Mucosa of descending colon (tissue), 3 donors: ENCODE results near the gene HTT-AS. TPM values are rescaled to one million over a fixed set of nuclear protein-coding genes. Genes with fewer than 3 reads are reported as not detected.
"Not testable (repeated sequence)": the region's sequence is repeated elsewhere in the genome, so short reads cannot be mapped to it uniquely, and the experiment has no call there.

ENCODE experiments used
- ATAC-seq: fragments of 200-7000 bp; cut with Tn5 transposase; one replicate; pipeline ENCODE4 v1.9.1; 2020; ENCODE audit warnings: mild to moderate bottlenecking, moderate library complexity
- DNase-seq, 3 donors: peaks; one replicate each; pipeline ENCODE4 v3.0.0-alpha.2; 2020
- H3K36me3 ChIP-seq: fragments of 200-600 bp; one replicate; pipeline ENCODE4 v1.8.0; 2021; ENCODE audit warnings: low read depth, mild to moderate bottlenecking
- H3K4me1 ChIP-seq: fragments of 200-600 bp; one replicate; pipeline ENCODE4 v1.8.0; 2021; ENCODE audit warnings: low read depth, mild to moderate bottlenecking
- H3K4me3 ChIP-seq: fragments of 200-600 bp; one replicate; pipeline ENCODE4 v1.8.0; 2021; ENCODE audit warnings: mild to moderate bottlenecking
- H3K9me3 ChIP-seq: fragments of 200-600 bp; one replicate; pipeline ENCODE4 v1.8.0; 2021; ENCODE audit warnings: mild to moderate bottlenecking
- intact Hi-C, 2 donors: fragments of 100-400 bp; cut with DNase I in 1 of 2; cut with micrococcal nuclease in 1 of 2; formaldehyde crosslinking; loops; one replicate each; pipeline versions ENCODE4 v1.11.0 to v1.11.1; 2022; cut with DNase I, micrococcal nuclease
- total RNA-seq, 3 donors: library from RNA; stranded (reverse); fragmentation: NEBNext Ultra II Directional in 2 of 3; extraction: Animal tissue kit (Norgen Biotek cat#: 25700) in 2 of 3; gene quantifications; one replicate each; pipeline versions ENCODE4 v1.2.1 to v1.2.4, GENCODE V29; 2021 to 2023
- TF ChIP-seq, protein P1 (sequence below): fragments of 200-600 bp; IDR thresholded peaks from one replicate; pipeline ENCODE4 v1.8.0; 2022; ENCODE audit warnings: antibody characterized with exemption, mild to moderate bottlenecking
- donor health status: DM: no; HTN: no; CAD: no; lungs with moderate emphysema.
- donor health status: DM: no; HTN: no; CAD: no.
- donor health status: DM: no; HTN: yes; CAD: no.

The HTT-AS gene
- total RNA-seq, 3 donors from 2014 or later = not detected

DNA sequence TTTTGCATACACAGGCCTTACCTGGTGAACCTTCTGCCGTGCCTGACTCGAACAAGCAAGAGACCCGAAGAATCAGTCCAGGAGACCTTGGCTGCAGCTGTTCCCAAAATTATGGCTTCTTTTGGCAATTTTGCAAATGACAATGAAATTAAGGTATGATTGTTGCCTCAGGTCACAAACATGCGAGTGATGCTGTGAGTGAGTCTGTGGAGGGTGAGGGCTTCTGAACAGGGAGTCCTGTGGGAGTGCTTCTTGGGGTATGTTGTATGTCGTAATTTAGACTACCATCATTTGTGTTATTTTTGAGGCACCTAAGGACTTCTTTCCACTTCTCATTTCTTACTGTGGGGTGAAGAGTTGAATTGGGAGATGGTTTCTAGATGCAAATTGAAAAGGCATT is 32.9 kb upstream of the HTT-AS start:
- ATAC-seq (no peak), DNase-seq (no peak)
- peaks cover 3% of the 10 kb centered on the region for H3K36me3 ChIP-seq
- intact Hi-C loops = no loop called here
- H3K4me3 ChIP-seq = no peak overlapping the region
- TF ChIP-seq, protein P1, sequence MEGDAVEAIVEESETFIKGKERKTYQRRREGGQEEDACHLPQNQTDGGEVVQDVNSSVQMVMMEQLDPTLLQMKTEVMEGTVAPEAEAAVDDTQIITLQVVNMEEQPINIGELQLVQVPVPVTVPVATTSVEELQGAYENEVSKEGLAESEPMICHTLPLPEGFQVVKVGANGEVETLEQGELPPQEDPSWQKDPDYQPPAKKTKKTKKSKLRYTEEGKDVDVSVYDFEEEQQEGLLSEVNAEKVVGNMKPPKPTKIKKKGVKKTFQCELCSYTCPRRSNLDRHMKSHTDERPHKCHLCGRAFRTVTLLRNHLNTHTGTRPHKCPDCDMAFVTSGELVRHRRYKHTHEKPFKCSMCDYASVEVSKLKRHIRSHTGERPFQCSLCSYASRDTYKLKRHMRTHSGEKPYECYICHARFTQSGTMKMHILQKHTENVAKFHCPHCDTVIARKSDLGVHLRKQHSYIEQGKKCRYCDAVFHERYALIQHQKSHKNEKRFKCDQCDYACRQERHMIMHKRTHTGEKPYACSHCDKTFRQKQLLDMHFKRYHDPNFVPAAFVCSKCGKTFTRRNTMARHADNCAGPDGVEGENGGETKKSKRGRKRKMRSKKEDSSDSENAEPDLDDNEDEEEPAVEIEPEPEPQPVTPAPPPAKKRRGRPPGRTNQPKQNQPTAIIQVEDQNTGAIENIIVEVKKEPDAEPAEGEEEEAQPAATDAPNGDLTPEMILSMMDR = no peak
- H3K9me3 ChIP-seq = no peaks in the 10 kb centered on the region
- H3K4me1 ChIP-seq = no peaks in the 10 kb centered on the region

- peak; percentile 85 to 90 (median 88) for DNase-seq
- Histone ChIP-seq H3K4me3 (no peak overlapping the region), H3K36me3 (peaks cover 3% of the 10 kb centered on the region), H3K9me3 (no peaks in the 10 kb centered on the region), H3K4me1 (no peaks in the 10 kb centered on the region)
- intact Hi-C loops = no loop called here
- peak; percentile 100 for ATAC-seq
- TF ChIP-seq, protein P1 = peak; percentile 92
Measured at GRCh38 chr4:3106339-3107186, 32.2 kb upstream of the HTT-AS start.

DNA sequence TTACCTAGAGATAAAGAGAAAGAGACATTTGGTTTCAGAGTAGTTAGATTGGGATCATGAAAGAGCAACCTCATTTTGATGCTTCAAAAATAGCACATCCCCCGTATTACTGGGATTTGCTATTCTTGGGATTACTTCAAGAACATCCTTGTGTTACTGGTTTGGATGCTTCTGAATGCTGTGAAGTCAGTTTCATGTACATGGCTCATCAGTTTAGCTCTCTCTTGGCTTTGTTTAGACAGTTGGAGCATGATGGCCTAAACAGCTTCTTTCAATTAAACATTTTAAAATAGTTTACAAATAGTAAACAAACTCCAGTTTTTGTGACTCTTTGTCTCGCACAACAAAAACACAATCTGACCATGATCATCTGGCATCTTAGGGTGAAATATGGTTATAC is 24.0 kb upstream of the HTT-AS start:
- no peak overlapping the region for H3K4me3 ChIP-seq
- intact Hi-C loops = no loop called here
- no peak for DNase-seq
- ATAC-seq = no peak
- H3K4me1 ChIP-seq = no peaks in the 10 kb centered on the region
- TF ChIP-seq, protein P1 = no peak
- no peaks in the 10 kb centered on the region for H3K9me3 ChIP-seq
- H3K36me3 ChIP-seq = no peaks in the 10 kb centered on the region

DNA sequence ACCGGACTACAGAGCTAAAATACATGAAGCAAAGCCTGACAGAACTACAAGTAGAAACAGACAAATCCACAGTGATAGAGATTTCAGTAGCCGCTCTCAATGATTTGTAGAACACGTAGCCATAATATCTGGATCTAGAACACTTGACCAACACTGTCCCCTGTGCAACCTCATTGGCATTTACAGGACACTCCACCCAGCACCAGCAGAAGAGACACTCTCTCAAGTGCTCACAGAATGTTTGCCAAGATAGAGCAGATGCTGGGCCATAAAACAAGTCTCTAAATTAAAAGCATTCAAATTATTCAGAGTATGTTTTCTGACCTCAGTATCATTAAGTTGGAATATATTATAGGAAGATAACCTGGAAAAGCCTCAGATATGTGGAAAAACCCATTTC is 21.9 kb upstream of the HTT-AS start:
- ATAC-seq (no peak), DNase-seq (no peak)
- intact Hi-C loops = no loop called here
- TF ChIP-seq, protein P1 = no peak
- H3K4me3 ChIP-seq = no peak overlapping the region
- H3K4me1 ChIP-seq = no peaks in the 10 kb centered on the region
- no peaks in the 10 kb centered on the region for H3K36me3 ChIP-seq
- no peaks in the 10 kb centered on the region for H3K9me3 ChIP-seq

- H3K4me3 ChIP-seq, H3K36me3 ChIP-seq, H3K4me1 ChIP-seq, intact Hi-C loops, ATAC-seq, H3K9me3 ChIP-seq, DNase-seq: not testable (repeated sequence)
Measured at GRCh38 chr4:3094701-3095100, 20.4 kb upstream of the HTT-AS start.

DNA sequence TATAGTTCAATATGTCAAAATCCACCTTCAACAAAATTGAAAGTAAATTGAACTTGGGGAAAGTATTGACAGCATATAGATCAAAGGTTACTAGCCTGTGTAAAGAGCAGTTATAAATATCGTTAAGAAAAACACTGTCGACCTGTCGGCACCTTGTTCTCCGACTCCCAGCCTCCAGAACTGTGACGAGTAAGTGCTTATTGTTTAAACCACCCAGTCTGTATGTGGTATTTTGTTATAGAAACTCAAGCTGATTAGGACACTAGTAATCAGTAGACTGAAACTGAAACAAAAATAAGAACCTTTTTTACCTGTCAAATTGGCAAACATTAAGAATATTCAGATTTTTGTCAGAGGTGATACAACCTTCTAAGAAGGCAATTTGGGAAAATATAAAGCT is 17.1 kb upstream of the HTT-AS start:
- no peaks in the 10 kb centered on the region for H3K4me1 ChIP-seq
- TF ChIP-seq, protein P1 = no peak
- intact Hi-C loops = no loop called here
- DNase-seq = no peak
- no peaks in the 10 kb centered on the region for H3K36me3 ChIP-seq
- peak; percentile 23 for ATAC-seq
- H3K9me3 ChIP-seq = no peaks in the 10 kb centered on the region
- H3K4me3 ChIP-seq = no peak overlapping the region
